SH-SY5Y (cell line): ENCODE results near the gene ZNF747.

ENCODE experiments used
- GATA2 ChIP-seq: IDR thresholded peaks from 2 replicates; pipeline ENCODE4 v1.6.1; 2011; ENCODE audit warnings: mild to moderate bottlenecking, low read depth, low read length
- GATA3 ChIP-seq: IDR thresholded peaks from 2 replicates; pipeline ENCODE4 v1.6.1; 2011; ENCODE audit warnings: low read depth, mild to moderate bottlenecking, low read length, moderate library complexity

- TF ChIP-seq GATA2 (no peak), GATA3 (no peak)
Observed at GRCh38 chr16:30530163-30531037, 4.3 kb downstream of the ZNF747 start.
